Measurements from ENCODE around the gene FBXL2.
A peak's percentile ranks its signal among the peaks of the same experiment; 100 is the strongest.

FBXL2 gene, protein sequence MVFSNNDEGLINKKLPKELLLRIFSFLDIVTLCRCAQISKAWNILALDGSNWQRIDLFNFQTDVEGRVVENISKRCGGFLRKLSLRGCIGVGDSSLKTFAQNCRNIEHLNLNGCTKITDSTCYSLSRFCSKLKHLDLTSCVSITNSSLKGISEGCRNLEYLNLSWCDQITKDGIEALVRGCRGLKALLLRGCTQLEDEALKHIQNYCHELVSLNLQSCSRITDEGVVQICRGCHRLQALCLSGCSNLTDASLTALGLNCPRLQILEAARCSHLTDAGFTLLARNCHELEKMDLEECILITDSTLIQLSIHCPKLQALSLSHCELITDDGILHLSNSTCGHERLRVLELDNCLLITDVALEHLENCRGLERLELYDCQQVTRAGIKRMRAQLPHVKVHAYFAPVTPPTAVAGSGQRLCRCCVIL

DNA sequence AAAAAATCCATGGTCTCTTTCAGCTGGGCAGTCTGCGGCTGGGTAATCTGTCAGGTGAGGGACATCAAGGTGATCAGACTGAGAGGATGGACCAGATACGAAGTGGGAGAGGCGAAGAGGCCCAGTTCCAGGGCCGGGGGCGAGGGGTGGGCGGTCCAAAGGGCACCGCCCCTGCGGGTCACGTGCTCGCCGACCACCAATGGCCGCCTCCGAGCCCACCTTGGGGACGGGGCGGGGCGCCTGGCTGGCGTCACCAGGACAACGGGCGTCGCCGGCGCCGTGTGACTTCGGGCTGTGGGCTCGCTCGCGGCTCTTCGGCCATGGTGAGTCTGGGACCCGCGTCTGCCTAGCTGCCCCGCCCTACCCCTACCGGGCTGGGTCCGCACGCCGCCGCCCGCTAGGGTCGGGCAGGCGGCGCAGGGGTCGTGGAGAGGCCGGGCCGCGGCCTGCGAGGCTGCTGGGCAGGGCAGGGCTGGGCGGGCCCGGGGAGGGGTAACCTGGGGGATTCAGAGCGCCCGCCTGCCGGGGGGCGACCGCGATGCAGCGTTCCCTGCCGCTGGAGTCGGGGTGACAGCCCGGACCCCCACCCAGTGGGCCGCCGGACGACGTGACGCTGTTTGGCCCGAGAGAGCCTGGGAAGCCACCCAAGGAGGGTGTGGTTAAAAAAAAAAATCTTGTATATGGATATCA lies at the start of gene FBXL2:
TSS of gene FBXL2 (plus strand) at position 250 of the 690 bp plus-strand sequence. CDS start at position 321, 71 bp downstream.
- DNase-seq: peak; percentile 27 to 29
- TF ChIP-seq POLR2A (IDR thresholded peaks at IDR 0.05; ENCODE audit: low read length) (no peak), GATA1 (IDR thresholded peaks at IDR 0.05; ENCODE audit: low read depth, low read length) (no peak)

- TF ChIP-seq GATA1 (IDR thresholded peaks at IDR 0.05; ENCODE audit: low read depth, low read length) (no peak), POLR2A (IDR thresholded peaks at IDR 0.05; ENCODE audit: low read length) (no peak)
Measured at GRCh38 chr3:33229066-33229465, 48.2 kb upstream of the FBXL2 start.

GRCh38 chr3:33229947-33230346 lies 47.3 kb upstream of the FBXL2 start:
- DNase-seq: no peak
- TF ChIP-seq GATA1 (IDR thresholded peaks at IDR 0.05; ENCODE audit: low read depth, low read length) (no peak), POLR2A (IDR thresholded peaks at IDR 0.05; ENCODE audit: low read length) (no peak)

More at GRCh38 chr3:33229066-33229465, 48.2 kb upstream of the FBXL2 start:
- peak in 1 of 2 experiments; percentile 27 for DNase-seq

DNA sequence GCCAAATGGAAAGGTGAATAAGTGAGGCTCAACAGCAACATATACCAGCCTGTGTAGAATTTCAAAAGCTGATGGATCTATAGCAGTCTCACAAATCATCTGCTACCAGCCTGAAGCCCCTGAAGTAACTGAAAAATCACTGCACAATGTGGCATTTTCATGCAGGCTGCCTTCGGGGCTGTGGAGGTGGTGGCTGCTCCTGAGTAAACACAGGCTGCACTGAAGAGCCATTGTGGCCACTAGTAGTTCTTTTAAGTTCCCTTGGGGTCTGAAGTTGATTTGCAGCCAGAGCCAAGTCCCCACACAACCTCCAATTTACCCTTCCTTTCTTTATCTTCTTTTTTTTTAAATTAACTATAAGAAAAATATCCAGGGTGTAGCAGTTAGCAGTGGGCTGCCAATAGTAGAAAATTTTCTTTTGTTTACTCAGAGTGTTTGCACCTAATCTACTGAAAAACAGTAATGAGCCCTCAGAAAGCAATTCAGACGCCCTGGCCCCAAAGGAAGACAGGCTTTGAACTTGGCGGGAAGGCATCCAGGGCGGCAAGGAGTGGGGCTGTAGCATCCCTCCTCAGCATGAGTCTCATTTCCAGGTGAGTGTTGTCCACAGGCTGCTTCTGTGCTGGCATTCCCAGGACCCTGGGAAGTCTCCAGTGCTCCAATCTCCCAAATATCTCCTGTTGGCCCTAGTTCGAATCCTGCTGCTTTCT lies 45.3 kb upstream of the FBXL2 start:
- DNase-seq: no peak
- TF ChIP-seq POLR2A (IDR thresholded peaks at IDR 0.05; ENCODE audit: low read length) (no peak), GATA1 (IDR thresholded peaks at IDR 0.05; ENCODE audit: low read depth, low read length) (no peak)

DNA sequence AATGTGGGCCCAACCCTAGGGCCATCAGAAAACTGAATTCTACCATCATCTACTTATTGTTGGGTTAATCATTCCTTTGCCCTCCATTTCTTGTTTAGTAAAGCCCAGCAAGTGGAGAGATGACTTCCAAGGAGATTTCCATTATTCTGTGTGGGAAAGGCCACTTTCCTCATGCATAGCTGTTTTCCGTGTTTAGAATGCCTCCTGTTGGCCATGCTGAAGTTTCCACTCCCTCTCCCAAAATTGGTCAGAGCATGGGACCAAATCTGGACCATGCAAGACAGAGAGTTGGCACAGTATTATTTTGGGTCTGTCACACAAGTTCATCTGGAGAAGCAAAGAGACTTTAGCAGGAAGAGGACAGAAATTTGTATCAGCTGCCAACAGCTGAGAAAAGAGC lies 43.4 kb upstream of the FBXL2 start:
- no peak for DNase-seq
- TF ChIP-seq GATA1 (IDR thresholded peaks at IDR 0.05; ENCODE audit: low read depth, low read length): no peak
- no peak for TF ChIP-seq POLR2A (IDR thresholded peaks at IDR 0.05; ENCODE audit: low read length)

- DNase-seq: no peak
- TF ChIP-seq GATA1 (IDR thresholded peaks at IDR 0.05; ENCODE audit: low read depth, low read length): no peak
- no peak for TF ChIP-seq POLR2A (IDR thresholded peaks at IDR 0.05; ENCODE audit: low read length)
Measured at GRCh38 chr3:33236005-33236404, 41.2 kb upstream of the FBXL2 start.

- no peak for TF ChIP-seq GATA1 (IDR thresholded peaks at IDR 0.05; ENCODE audit: low read depth, low read length)
- TF ChIP-seq POLR2A (IDR thresholded peaks at IDR 0.05; ENCODE audit: low read length): no peak
- DNase-seq: no peak
Measured at GRCh38 chr3:33237439-33237838, 39.8 kb upstream of the FBXL2 start.

DNA sequence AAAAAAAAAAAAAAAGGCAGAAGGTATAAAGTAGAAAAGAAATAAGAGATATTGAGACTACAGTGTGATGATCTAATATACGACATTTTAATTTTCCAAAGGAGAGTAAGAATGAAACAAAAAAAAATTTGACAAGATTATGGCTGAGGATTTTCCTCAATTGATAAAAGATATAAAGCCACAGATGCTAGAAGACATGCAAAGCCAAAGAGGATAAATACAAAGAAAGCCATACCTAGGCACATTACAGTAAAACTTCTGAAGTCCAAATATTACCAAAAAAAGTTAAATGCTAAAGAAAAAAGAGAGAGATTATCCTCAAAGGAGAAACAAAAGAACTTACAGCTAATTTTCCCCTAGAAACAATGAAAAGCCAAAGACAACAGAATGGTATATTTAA lies 38.3 kb upstream of the FBXL2 start:
- TF ChIP-seq GATA1 (IDR thresholded peaks at IDR 0.05; ENCODE audit: low read depth, low read length) (no peak), POLR2A (IDR thresholded peaks at IDR 0.05; ENCODE audit: low read length) (no peak)
- no peak for DNase-seq

DNA sequence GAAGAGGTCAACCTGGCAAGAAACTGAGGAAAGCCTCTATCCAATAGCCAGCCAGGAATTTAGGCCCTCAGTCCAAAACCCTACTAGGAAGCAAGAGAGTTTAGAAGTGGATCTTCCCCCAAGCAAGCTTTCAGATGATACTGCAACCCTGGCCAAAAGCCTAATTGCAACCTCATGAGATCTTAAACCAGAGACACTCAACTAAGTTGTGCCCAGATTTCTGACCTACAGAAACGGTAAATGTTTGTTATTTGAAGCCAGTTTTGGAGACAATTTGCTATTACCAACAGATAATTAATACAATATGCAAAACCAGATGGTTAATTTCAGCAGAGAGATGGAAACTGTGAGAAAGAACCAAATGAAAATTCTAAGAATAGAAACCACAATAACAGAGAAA lies 37.0 kb upstream of the FBXL2 start:
- no peak for DNase-seq
- TF ChIP-seq GATA1 (IDR thresholded peaks at IDR 0.05; ENCODE audit: low read depth, low read length): no peak
- no peak for TF ChIP-seq POLR2A (IDR thresholded peaks at IDR 0.05; ENCODE audit: low read length)

- no peak for TF ChIP-seq GATA1 (IDR thresholded peaks at IDR 0.05; ENCODE audit: low read depth, low read length)
- TF ChIP-seq POLR2A (IDR thresholded peaks at IDR 0.05; ENCODE audit: low read length): no peak
Measured at GRCh38 chr3:33246786-33247185, 30.5 kb upstream of the FBXL2 start.

GRCh38 chr3:33250712-33251111 lies 26.5 kb upstream of the FBXL2 start:
- no peak for TF ChIP-seq GATA1 (IDR thresholded peaks at IDR 0.05; ENCODE audit: low read depth, low read length)
- TF ChIP-seq POLR2A (IDR thresholded peaks at IDR 0.05; ENCODE audit: low read length): no peak
- DNase-seq: no peak

More at GRCh38 chr3:33246786-33247185, 30.5 kb upstream of the FBXL2 start:
- DNase-seq: no peak

DNA sequence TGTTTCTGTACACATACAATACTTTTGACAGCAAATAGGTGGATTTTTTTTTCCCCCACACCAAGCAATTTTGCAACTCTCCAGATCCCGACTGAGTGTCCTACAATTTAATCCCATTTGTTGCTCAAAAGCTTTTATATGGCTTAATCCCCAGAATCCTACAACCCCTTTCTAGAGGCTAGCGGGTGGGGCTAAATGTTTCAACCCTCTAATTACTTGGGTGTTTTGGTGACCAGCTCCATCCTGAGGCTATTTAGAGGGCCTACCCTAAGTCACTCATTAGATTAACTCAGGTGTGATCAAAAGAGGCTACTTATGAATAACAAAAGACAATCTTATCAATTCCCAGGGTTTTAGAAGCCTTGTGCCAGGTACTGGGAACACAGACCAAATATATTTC lies 21.0 kb upstream of the FBXL2 start:
- TF ChIP-seq GATA1 (IDR thresholded peaks at IDR 0.05; ENCODE audit: low read depth, low read length) (no peak), POLR2A (IDR thresholded peaks at IDR 0.05; ENCODE audit: low read length) (no peak)

DNA sequence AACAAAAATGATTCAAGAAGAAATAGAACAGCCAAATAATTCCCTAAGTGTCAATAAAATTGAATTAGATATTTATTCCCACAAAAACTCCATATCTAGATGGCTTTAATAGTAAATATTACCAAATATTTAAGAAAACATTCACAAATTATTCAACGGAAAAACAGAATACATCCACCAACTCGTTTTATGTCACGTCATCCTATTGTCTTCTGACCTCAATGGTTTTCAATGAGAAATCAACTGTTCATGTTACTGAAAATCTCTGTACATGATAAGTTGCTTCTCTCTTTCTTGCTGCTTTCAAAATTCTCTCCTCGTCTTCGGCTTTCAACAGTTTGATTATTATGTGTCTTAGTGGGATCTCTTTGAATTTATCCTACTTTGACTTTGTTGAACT lies 17.1 kb upstream of the FBXL2 start:
- no peak for TF ChIP-seq POLR2A (IDR thresholded peaks at IDR 0.05; ENCODE audit: low read length)
- no peak for TF ChIP-seq GATA1 (IDR thresholded peaks at IDR 0.05; ENCODE audit: low read depth, low read length)
- DNase-seq: no peak

More for the DNA sequence above, 21.0 kb upstream of the FBXL2 start:
- DNase-seq: no peak

DNA sequence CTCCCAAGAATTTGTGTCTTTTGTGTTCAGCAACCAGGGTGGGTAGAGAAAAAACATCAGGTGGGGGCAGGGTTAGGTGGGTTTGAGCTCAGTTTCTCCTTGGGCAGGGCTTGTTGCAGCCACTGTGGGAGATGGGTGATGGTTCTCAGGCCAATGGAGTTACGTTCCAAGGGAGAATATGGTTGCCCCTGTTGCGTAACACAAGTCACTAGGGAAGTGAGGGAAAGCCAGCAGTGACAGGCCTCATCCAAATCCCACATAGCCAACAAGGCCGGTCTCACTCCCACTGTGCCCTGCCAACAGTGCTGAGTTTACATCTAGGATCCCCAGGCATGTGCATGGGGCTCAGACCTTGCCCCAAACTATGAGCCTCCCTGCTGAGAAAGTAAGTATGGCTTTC lies 7.9 kb upstream of the FBXL2 start:
- TF ChIP-seq POLR2A (IDR thresholded peaks at IDR 0.05; ENCODE audit: low read length) (no peak), GATA1 (IDR thresholded peaks at IDR 0.05; ENCODE audit: low read depth, low read length) (no peak)
- no peak for DNase-seq

Measured in erythroblast (primary cell).